Measurements from ENCODE around the gene TFAP2A.

TFAP2A gene

DNA sequence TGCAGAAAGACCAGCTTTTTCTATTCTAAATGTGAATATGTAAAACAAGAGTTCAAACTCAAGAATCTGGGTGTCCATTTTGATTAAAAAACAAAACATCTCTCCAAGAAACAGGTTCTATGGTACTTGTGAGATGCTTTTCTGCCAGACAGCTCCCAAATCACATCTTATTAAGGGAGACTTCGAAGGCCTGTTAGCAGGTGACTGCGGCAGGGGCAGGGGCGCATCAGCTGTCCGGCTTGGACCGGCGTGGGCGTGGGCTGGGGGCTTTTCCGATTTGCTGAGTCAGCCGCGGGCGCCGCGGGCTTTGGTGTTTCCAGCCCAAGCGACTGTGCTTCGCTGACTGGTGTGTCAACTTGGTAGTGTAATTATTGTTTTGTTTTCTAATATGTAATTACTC is 32.6 kb downstream of the TFAP2A start:
- DNase-seq: no peak

DNA sequence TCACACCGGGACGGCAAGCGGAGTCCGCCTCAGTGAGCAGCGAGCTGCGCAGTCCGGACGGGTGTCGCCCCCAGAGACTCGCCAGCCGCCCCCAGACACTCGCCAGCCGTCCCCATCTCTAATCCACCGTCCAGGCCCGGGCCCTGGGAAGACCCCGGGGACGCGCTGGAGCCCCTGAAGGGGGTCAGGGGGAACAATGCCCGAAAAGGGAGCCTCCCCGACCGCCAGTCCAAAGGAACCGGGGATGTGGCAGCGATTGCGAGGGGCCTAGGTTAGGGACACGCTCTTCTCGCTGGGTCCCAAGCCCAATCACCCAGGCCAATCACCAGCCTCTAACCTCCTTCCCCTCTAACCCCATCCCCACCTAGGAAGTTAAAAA is 33.1 kb downstream of the TFAP2A start:
- DNase-seq: no peak

DNA sequence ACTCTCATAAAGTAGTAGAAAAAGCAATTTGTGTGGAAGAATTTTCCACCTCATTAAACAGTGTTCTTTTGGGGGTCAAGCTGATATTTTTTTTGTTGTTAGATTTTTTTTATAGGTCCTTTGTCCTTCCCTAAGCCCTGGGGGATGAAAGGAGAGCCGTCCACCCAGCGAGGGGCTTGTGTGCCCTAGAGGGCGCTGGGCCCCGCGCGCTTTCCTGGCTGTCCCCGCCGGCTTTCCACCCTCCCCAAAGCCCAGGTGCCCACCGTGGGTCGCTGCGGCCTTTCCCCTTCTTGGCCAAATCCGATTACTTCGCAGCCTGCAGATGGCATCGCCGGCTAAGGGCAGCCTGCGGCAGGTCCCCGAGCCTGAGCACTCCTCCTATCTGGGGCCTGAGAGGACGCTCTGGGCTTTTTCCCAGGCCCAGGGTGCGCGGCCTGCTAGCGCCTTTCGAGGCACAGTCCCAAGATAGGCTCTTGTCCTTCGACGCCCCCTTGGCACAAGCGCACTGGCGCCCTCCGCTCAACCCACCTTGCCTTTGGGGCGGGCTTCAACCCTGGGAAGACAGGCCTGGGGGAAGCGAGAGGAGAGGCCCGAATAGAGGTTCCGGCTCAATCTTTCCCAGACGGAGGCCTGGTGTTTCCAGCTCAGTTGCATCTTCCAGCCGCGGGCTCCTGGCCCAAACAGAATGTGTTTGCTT is 33.6 kb downstream of the TFAP2A start:
- DNase-seq: no peak

DNA sequence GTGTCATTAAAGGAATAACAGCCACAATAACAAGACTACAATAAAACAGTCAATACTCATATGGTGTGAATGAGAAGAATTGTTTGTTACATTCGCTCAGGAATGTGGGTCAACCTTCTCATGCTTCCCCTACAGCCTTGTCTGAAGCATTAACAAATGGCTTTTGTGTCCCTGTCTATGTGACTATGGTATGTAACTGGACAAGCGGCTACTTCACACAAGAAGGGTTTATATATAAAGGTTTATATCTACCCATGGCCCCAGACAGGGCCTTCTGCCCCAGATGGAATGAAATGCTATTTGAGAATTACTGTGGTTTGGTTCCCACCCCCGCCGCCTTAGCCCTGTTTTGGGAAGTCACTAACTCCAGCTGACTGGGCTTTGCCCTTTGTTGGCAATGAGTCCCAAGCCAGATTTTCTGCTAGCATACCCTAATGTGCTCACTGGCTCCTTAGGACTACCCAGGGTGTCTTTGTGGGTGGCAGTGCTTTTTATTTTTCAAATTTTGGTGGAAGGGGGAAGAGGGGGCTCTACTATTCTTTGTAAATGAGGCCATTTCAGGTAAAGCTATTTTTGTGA is 39.4 kb downstream of the TFAP2A start:
- DNase-seq: no peak

DNA sequence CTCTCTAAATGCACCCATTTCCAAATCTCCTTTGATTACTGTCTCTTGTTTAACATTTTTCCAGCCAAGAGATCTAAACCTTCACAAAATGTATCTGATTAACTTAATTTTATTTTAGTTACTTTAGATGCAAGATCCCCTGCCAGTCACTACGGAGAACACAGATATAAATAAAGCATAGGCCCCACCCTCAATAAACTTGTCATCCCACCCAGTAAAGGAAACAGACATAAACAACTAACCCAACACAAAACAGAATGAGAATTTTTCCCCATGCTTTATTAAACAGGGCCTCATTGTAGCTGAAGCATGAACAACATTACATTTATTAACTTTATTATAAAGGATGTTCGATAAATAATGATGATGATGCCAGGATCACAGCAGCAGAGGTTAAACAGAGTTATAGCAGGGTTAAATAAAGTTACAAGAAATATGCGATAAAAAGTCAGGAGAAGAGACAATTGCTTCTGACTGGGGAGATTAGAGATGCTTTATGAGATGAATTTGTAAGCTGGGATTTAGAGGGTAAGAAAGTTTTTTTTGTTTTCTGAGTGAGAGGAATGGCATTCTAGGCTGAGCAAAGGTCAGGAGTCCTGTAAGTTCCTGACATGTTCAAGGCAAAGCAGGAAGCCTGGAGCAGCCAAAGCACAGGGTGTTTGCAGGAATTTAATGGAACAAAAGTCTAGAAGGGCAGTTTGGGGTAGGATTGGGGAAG is 41.1 kb downstream of the TFAP2A start:
- DNase-seq: no peak

DNA sequence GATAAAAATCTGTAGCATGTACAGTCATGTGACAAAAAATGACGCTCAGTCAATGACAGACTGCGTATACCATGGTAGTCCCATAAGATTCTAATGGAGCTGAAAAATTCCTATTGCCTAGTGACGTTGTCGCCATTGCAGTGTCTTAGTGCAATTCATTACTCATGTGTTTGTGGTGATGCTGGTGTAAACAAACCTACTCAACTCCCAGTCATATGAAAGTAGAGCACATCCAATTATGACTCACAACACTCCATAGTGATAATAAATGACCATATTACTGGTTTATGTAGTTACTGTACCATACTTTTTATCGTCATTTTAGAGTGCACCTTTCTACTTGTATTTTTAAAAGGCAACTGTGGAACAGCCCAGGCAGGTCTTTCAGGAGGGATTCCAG is 45.0 kb downstream of the TFAP2A start:
- DNase-seq: no peak

DNA sequence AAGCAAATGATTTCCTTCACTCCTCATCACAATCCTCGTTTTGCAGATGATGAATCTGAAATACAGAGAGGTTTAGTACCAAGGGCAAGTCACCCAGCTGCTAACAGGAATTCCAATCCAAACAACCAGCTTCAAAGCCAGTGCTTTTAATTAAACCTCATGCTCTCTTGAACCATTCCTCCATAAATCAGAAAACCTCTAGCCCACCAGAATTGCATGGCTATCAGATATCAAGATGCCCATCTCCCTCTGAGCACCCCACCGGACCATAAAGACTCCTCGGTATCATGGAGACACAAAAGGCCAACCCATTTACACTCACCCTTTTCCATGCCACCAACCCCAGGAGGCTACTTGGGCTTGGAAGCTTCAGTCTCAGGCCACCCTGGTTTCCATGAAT is 46.0 kb downstream of the TFAP2A start:
- DNase-seq: no peak

DNA sequence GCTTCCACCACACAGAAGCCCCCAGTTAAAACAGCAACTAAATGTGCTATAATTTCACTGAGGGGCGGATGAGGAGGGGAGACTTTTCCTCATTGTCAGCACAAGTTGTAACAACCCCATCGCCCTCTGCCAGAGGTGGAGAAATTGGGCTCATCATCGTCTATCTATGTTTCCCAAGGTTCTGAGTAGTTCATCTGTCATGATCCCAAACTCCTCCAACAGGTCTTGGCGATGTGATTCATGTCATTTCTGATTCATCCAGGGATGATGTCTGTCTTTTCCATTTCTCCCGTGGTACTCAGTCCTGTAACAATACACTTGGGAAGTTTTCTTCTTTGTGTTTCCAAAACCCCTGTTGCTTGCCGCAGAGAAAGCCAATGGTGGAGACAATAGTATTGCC is 51.0 kb downstream of the TFAP2A start:
- DNase-seq: no peak

DNA sequence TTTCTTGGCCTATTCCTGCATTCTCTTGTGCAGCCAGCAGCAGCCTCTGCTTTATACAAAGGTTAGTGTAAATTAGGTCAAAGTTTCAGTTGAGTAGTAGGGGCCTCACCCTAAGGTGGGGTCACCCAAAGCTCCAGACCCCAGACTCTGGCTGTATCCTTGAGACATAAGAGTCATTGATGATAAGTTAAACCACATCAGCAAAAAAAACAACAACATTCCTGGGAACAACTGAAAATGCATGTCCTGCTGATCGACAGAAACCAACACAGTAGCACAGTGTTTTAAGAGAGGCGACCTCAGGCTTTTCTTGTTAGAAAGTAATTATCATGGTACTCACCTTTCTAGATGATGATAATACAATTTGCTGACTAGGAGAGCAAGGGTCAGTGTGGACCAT is 52.6 kb downstream of the TFAP2A start:
- DNase-seq: no peak

DNA sequence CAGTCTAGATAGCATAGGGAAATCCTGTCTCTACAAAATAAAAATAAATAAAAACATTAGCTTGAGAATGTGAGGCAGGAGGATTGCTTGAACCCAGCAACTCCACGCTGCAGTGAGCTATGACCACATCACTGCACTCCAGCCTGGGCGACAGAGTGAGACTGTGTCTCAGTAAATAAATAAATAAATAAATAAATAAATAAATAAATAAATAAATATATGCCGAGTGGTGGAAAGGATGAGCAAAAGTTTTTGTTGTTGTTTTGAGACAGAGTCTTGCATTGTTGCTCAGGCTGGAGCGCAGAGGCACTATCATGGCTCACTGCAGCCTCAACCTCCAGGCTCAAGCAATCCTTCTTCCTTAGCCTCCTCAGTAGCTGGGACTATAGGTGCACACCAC is 53.4 kb downstream of the TFAP2A start:
- DNase-seq: no peak

DNA sequence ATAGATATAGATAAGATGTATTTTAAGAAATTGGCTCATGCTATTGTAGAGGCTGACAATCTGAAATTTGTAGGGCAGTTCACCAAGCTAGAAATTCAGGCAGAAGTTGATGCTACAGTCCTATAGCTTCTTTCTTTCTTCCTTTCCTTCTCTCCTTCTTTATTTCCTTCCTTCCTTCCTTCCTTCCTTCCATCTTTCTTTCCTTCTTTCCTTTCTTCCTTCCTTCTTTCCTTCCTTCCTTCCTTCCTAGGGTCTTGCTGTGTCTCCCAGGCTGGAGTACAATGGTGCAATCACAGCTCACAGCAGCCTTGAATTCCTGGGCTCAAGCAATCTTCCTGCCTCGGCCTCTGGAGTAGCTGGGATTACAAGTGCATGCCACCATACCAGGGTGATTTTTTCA is 55.3 kb downstream of the TFAP2A start:
- no peak for DNase-seq

DNA sequence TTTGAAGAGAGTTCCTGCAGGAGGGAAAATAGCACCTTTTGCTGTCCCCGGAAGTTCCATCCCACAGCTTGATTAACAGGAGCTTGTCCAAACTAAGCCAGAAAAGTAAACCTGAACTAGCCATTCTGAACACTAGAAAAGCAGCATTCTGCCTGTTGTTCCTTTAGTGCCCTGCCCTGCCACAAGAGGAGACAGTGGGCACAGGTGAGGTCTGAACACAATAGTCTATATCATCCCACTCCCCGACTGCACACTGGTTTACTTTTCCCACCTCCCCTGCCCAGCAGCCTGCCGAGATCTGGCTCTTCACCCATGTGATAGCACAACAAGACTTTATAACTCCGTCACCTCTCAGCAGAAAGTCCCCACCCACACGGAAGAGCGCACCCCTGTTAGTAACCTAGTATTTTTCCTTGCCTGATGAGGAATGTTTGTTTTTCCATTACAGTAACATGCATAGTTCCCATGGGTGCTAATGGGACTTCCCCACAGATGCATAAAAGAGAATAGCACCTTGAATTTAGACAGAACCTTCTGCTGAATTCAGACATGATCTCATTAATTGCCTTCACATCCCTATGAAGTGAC is 59.7 kb downstream of the TFAP2A start:
- DNase-seq: peak; percentile 70

DNA sequence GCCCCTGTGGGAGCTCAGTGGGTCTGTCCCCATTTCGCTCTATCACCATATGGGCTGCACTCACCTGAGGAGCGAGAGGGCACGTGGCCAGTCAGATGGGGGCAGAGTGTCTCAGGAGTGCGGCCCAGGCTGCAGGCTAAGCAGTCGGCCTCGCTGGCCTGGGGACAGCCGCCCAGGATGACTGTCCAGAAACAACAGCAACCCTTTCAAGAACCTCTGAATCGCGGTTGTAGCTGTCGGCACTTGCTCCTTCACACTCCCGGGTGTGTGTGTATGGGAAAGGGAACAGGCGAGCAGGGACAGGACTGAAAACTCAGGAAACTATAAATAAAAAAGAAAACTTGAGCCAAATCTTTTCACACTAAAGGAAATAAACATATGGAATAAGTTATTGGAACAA is 63.1 kb downstream of the TFAP2A start:
- no peak for DNase-seq

DNA sequence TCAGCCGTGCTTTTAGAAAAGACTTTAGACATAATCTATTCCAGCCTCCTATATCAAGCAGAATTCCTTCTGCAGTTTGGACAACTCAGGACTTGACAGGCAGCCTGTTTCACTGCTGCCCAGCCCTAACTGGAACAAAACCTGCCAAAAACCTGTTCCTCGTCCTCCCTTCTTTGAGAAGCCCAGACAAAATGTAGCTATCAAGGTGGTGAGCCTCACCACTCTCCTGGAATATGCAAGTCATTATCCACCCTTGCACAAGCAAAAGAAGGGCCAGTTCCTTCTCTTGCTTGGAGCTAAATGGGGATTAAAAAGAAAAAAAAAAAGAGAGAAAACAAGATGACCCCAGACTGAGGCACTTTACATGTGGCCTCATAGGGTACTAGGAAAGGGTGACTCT is 64.2 kb downstream of the TFAP2A start:
- no peak for DNase-seq

DNA sequence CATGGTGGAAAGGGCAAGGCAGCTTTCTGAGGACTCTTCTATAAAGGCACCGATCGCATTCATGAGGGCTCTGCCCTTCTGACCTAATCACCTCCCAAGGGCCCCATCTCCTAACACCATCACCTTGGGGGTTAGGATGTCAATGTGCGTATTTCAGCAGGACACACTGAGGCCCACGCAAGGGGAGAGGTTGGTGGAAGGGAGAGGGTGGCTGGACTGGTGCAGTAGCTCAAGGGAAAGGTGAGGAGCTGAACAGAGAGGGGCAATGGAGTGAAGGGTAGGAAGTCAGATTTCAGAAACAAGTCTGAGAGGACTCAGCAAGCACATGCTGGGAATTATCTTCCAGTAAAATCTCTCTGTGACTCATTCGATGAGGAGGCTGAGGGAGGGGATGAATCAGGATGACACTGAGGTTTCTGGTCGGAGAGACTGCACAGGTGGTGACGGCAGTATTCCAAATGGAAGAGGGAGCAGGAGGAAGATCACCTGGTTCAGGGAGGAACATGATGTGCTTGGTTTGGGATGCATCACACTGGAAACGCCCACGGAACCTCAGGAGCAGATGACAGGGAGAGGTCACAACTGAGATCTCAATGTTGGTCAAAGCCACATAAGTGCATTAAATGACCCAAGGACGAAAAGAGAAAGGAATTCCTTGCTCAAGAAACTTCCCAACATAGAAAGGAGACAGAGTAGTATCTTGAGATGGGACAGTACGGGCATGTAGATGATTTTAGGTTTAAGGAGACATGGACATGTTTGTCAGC is 67.1 kb downstream of the TFAP2A start:
- DNase-seq: no peak
